Measurements from ENCODE around the gene TRIM36.

TRIM36 gene

DNA sequence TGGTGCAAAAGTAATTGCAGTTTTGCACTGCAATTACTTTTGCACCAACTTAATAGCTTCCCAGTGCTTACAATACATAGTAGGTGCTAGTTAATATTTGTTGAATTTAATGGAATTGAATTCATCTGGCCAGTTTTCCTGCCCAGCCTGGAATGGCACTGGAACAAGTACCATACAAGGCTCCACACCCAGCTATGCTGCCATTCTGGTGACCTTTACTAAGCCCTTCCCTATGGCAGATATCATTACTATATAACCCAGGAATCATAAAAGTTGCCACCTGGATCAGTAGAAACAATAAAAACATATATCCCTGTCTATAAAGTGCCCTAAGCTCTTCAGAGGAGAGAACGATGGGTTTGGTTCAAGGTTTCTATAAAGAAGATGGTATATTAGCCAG is 22.4 kb upstream of the TRIM36 start:
- TF ChIP-seq, protein P1, sequence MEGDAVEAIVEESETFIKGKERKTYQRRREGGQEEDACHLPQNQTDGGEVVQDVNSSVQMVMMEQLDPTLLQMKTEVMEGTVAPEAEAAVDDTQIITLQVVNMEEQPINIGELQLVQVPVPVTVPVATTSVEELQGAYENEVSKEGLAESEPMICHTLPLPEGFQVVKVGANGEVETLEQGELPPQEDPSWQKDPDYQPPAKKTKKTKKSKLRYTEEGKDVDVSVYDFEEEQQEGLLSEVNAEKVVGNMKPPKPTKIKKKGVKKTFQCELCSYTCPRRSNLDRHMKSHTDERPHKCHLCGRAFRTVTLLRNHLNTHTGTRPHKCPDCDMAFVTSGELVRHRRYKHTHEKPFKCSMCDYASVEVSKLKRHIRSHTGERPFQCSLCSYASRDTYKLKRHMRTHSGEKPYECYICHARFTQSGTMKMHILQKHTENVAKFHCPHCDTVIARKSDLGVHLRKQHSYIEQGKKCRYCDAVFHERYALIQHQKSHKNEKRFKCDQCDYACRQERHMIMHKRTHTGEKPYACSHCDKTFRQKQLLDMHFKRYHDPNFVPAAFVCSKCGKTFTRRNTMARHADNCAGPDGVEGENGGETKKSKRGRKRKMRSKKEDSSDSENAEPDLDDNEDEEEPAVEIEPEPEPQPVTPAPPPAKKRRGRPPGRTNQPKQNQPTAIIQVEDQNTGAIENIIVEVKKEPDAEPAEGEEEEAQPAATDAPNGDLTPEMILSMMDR (conservative IDR thresholded peaks at IDR 0.05; ENCODE audit: low read depth, low read length) = no peak
- no peak overlapping the region for H3K4me3 ChIP-seq (ENCODE audit: low read length)
- DNase-seq (ENCODE audit: low read depth) = no peak

DNA sequence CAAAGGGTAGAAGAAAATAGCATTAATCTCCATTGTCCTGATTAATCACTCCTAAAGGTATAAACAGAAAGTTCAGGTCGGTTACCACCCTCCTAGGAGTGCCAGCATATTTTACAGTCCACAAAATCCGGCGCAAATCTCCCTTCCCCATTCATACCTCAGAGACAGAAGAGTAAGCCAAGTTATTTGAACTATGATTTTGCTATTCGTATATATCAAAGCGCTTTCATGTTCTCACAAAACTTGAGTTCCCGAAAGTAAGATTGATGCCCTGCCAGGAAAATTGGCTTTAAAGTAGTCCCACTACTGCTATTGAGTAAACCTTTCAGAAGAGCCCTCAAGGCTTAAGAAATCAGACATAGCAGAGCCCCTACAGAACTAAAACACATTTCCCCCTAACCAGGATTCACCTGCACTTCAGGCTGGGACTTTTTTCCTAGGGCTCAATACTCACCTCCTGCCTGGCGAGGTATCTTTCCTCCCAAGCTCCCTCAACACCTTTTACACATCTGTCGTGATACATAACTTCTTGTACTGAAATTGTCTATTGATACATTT is 21.8 kb upstream of the TRIM36 start:
- no peak overlapping the region for H3K4me3 ChIP-seq (ENCODE audit: low read length)
- DNase-seq (ENCODE audit: low read depth) = no peak
- TF ChIP-seq, protein P1 (conservative IDR thresholded peaks at IDR 0.05; ENCODE audit: low read depth, low read length) = no peak

DNA sequence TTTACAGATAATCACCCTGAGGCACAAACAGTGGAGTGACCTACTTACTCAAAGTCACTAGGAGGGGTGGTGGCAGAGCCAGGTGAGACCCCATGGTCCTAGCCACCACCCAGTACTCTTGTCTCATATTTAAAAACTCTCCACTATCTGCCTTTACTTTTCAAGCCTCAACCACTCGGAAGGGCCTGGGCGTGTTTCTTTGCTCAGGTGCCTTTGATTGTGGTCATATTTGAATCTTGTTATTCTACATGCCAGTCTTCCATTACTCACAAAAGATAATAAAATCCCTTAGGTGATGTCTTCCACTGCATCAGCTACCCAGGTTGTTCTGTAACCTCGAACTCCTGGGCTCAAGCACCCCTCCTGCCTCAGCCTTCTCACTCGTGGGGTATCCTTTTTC is 20.7 kb upstream of the TRIM36 start:
- TF ChIP-seq, protein P1 (conservative IDR thresholded peaks at IDR 0.05; ENCODE audit: low read depth, low read length) = no peak
- DNase-seq (ENCODE audit: low read depth) = no peak
- no peak overlapping the region for H3K4me3 ChIP-seq (ENCODE audit: low read length)

DNA sequence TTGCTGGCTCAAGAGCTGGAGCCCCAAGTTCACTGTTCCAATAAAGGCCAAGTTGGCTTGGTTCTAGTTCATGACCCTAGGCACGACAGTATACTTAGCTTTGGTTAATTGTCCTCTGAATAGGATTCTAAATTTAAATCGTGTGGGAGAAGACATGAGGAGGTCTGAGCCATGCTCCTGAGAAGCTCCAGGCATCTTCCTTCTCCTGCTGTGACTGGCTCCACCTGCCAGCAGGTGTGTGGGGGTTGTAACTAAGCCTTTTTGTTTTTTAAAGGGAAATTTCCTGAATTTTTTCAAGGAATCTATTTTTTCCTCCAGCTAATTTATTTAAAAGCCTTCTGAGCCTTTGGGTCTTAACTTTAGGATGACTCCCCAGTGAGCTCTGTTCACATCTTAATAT is 20.2 kb upstream of the TRIM36 start:
- TF ChIP-seq, protein P1 (conservative IDR thresholded peaks at IDR 0.05; ENCODE audit: low read depth, low read length) = no peak
- H3K4me3 ChIP-seq (ENCODE audit: low read length) = no peak overlapping the region
- no peak for DNase-seq (ENCODE audit: low read depth)

DNA sequence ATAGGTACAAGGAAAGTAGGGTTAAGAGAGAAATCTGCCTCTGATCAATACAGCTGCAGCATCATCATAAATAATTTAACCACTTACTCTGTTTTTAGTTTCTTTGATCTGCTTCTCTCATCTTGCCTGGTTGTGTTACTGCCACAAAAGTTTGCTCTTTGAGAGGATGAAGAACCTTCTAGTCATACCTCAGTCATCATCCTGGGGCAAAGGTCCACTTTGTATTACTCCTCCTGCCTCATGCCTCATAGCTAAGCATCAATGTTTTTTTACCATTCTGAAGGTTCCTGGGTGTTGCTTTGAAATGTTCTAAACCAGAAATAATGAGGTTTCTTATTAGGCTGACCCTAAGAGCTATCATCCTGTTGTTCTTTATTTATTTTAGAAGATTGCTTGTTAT is 17.1 kb upstream of the TRIM36 start:
- TF ChIP-seq, protein P1 (conservative IDR thresholded peaks at IDR 0.05; ENCODE audit: low read depth, low read length) = no peak
- no peak overlapping the region for H3K4me3 ChIP-seq (ENCODE audit: low read length)
- no peak for DNase-seq (ENCODE audit: low read depth)

DNA sequence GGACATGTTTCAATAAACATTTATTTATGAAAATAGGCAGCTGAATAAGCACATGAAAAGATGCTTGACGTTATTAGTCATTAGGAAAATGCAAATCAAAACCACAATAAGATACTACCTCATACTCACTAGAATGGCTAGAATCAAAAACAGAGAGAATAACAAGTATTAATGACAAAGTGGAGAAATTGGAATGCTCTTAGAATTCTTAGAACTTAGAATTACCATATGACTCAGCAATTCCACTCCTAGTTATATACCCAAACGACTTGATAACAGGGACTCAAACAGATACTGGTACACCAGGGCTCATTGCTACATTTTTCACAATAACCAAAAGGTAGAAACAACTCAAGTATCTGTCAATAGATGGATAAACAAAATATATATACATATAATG is 15.1 kb upstream of the TRIM36 start:
- TF ChIP-seq, protein P1 (conservative IDR thresholded peaks at IDR 0.05; ENCODE audit: low read depth, low read length) = no peak
- no peak overlapping the region for H3K4me3 ChIP-seq (ENCODE audit: low read length)
- no peak for DNase-seq (ENCODE audit: low read depth)

DNA sequence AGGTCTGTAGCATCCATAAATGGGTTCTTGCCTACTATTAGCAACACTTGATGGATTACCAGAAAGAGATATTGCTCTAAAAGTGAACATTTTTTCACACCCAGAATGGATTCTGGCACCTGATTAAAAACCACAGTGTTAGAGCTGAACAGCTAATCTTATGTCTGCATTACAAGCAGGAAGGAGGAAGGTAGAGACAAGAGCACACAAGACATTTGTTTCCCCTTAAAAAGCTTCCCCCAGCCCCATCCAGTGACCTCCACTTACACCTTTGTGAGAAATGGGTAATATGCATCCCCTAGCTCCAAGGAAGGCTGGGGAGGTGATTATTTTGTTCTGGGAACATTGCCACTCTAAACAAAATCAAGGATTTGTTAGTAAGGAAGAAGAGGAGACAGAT is 12.0 kb upstream of the TRIM36 start:
- TF ChIP-seq, protein P1 (conservative IDR thresholded peaks at IDR 0.05; ENCODE audit: low read depth, low read length) = no peak
- no peak overlapping the region for H3K4me3 ChIP-seq (ENCODE audit: low read length)
- no peak for DNase-seq (ENCODE audit: low read depth)
